Skin of body (tissue), 2 donors: Measurements from ENCODE around the gene MAPKBP1. TPM values are rescaled to one million over a fixed set of nuclear protein-coding genes. Genes with fewer than 3 reads are reported as not detected.

Experiments used
- DNase-seq: peaks from one replicate; lab custom pipeline; 2025; lab: John Stamatoyannopoulos, UW
- total RNA-seq: library from RNA; depleted of rRNA; stranded (reverse); fragments of >200 nt; gene quantifications from one replicate; pipeline ENCODE4 v1.2.3, GENCODE V29; 2014

MAPKBP1 gene
- total RNA-seq, 1 donor from 2014 or later = 22.6 TPM

DNA sequence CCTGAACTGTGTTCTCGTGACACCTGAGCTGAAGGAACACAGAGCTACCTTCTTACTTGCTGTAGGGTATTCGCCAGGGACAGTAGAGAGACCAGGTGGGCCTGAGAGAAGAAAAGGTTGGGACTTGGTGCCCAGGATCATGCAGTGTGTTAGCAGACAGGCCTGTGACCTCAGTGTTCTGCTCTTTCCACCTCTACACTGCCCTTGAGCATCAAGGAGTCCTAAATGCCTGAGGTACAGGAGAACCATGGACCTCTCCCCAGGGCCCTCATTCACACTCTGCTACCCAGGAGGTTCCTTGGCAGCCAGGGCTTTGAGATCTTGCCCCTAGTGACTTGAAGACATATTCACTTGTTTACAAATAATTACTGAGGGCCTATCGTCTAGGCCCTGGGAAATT, 31.4 kb downstream of the MAPKBP1 start:
- no peak for DNase-seq

DNA sequence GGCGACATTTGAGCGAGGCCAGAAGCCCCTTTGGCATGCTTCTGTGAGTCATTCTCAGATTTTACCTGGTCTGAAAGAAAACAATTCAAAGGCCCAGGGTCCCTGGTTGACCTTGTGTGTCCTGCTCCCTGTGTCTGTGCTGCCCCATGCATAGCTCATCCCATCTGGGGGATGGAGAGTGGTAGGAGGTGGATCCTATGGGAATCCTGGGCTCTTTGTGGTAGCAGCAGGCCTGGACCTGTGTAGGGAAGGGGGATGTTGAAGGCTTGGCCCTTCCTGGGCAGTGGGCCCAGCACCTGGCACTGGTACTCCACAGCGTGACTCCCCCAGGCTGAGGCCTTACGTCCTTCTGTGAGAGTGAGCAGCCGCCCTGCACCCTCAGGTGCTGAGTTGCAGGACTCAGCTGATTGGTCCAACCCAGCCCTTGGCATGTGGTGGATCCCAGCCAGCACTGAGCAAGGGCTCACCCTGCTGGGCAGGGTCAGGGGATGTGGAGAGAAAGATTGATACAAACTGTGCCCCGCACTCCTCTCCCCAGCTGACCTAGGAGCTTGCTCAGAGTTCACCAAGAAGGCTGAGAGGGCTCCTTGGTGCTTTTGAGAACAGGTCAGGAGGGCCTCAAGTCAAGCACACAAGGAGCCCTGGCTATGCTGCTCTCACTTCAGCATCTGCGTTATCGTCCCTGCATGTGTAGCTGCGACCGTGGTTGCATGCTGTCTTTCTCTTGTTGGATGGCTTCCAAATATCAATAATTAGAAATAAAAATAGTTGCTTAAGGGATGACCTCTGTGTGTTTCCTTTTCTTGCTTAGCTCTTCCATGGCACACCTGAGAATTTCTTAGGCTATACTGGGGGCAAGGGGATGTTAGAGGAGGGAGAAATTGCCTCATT, 32.3 kb downstream of the MAPKBP1 start:
- no peak for DNase-seq

GRCh38 chr15:41809121-41809520, 34.8 kb downstream of the MAPKBP1 start:
- DNase-seq = no peak

DNA sequence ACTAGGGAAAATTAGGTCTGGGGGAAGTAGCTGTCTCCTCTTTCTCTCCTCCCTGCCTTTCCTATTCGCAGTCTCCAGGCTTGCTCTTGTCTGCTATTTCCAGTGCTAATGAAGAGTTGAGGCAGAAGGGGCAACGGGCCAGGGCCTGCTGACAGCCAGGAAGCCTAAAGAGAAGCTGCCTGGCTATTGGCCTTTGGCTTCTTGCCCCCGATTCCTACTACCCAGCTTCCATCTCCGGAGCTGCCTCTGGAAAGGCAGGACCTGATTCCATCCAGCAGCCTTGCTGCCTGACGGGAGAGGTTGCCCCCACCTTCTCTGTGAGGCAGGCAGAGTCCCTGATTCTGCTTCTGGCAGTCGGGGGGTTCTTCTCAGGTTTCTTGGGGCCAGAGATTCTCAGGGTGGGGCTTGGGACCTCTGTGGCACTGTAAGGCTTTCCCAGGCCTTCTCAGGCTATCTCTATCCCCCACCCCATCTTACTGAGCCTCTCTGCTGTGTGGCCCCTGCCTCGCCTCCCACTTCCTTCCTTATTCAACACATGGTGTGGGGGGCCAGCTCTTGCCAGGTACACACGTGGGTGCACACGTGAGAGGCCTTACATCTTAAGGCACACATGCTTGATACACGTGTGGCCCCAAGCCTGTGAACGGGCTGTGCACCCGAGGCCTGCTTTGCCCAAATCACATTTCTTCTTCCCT, 35.4 kb downstream of the MAPKBP1 start:
- no peak for DNase-seq

DNA sequence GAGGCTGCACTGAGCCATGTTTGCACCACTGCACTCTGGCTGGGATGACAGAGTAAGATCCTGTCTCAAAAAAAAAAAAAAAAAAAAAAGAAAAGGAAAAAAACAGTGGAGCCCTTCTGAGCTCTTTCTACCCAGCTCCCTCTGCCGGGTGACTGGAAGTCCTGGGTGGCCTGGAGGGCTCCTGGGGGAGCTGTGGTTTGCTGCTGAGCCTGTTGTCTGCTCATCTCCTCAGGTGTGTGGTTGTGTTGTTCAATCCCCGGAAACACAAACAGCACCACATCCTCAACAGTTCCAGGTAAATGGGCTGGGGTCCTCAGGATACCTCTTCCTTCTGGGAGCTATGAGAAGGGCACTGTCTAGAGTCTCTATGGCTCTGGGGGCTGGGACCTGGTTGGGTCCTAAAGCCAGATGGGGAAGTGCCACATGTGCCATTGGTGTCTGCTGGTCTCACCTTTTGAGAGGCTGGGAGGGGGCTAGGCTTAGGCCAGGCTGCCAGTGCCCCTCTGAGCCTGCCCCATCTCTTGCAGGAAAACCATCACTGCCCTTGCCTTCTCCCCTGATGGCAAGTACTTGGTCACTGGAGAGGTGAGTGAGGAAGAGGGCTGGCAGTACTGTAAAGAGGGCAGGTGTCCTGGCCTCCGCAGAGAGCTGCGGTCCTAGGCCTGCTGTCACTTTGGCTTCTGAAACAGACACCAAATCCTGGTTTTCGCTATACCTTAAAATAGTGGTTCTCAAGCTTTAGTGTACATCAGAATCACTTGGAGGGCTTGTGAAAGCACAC, 36.6 kb downstream of the MAPKBP1 start:
- no peak for DNase-seq

DNA sequence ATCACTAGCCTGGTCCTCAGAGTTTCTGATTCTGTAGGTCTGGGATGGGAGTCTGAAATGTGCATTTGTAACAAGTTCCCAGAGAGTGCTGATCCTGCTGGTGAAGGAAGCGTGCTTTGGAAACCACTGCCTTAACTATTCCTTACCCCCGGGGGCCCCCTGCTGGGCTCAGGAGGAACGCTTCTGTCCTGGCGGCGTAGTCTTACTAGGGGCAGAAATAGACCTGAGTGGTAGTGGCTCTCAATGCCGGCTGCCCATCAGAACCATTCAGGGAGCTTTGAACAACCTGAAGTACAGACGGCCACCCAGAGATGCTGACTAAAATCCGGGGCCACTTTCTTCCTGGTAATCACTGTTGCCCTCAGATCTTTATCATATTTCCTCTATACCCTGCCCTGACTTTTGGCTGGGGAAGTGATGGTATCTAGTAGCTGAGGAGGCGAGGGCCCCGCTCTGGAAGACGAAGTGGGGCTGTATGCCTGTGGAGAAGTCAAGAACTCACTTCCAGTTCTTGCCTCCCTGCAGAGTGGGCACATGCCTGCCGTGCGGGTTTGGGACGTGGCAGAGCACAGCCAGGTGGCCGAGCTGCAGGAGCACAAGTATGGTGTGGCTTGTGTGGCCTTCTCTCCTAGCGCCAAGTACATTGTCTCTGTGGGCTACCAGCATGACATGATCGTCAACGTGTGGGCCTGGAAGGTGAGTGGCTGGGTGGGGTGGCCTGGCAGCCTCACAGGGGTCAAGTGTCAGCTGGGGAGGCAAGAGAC, 37.3 kb downstream of the MAPKBP1 start:
- peak; percentile 70 for DNase-seq

- no peak for DNase-seq
These were observed 38.6 kb downstream of the MAPKBP1 start for GRCh38 chr15:41812820-41813375.

DNA sequence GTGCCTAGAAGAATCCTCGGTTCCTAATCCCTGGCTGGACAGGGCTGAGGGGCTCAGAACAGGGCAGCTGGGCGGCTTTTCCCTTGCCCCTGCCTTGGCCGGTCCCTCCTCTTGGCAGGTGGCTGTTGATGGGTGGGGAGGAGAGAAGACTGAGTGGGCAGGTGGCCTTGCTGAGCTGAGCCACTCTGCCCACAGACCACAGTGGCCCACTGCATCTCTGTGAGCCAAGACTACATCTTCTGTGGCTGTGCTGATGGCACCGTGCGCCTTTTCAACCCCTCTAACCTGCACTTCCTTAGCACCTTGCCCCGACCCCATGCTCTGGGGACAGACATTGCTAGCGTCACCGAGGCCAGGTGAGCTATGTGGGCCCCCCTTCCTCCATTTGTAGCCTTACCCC, 39.1 kb downstream of the MAPKBP1 start:
- no peak for DNase-seq

DNA sequence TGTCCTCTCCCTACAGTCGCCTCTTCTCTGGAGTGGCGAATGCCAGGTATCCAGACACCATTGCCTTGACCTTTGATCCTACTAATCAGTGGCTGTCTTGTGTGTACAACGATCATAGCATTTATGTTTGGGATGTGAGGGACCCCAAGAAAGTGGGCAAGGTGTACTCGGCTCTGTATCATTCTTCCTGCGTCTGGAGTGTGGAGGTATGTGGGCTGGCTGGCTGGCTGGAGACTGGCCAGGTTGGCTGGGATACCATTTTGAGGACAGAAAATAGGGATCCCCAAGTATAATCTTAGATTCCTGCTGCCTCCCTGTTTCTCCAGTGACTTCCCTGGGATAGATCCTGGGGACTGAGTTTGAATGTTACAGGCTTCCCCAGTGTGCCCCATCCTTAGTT, 40.2 kb downstream of the MAPKBP1 start:
- DNase-seq = no peak

DNA sequence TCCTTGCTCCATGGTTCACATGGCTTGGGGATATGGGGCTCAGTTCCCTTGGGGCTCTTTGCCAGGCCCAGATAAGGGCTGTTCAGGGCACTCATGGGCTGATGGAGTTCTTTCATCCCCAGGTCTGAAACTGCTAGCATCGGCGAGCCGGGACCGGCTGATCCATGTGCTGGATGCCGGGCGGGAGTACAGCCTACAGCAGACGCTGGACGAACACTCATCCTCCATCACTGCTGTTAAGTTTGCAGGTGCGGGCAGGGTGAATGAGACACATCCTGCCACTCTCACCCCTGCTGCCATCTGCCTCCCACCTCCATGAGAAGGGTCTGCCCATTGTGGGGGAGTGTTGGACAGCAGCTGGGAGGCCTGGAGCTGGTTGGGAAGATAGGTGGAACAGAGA, 42.5 kb downstream of the MAPKBP1 start:
- no peak for DNase-seq

- DNase-seq = no peak
These were observed 43.0 kb downstream of the MAPKBP1 start for GRCh38 chr15:41817327-41817726.

- no peak for DNase-seq
These were observed 43.5 kb downstream of the MAPKBP1 start for GRCh38 chr15:41817781-41818180.

DNA sequence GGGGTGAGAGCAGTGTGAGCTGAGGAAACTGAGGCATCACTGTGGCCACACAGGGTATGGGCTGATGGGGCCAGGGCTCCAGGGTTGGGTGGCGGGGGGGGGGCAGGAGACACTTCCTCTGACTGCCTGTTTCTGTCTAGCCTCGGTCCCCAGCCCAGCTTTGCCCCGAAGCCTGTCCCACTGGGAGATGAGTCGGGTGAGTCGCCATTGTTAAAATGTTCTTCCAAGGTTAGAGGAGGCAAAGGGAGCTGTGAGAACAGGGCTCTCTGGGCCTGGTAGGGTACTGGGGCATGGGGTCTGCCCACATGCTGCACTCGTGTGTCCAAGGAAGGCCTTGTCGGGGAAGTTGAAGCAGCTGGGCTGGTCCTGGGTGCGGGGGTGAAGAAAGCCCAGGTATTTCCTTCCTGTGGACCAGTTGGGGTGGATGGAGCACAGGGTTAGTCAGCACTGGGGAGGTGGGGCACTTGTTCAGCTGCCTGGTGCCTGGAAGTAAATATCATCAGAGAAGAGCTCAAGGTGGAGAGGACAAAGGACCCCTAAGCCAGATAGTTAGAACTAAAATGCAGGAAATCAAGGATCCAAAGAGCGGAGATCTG, 45.3 kb downstream of the MAPKBP1 start:
- DNase-seq = no peak

GRCh38 chr15:41820791-41821423, 46.6 kb downstream of the MAPKBP1 start:
- no peak for DNase-seq

GRCh38 chr15:41821831-41822230, 47.5 kb downstream of the MAPKBP1 start:
- DNase-seq = no peak

DNA sequence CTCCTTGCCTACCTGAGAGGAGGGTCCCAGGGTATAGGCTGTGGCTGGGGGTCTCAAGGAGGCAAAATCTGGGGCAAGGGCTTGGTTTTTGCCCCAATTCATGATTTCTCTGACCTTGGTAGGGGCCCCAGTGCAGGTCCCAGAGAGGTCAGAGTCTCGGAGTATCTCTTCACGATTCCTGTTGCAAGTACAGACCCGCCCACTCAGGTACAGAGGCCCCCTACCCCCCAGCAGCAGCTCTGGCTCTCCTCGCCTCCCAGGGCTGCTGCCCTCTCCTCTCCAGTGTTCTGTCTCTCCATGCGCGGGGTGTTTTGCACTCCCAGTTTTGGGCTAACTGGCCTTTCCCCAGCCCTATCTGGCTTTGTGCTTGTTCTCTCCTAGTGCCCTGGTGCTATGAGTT, 48.2 kb downstream of the MAPKBP1 start:
- DNase-seq = no peak

DNA sequence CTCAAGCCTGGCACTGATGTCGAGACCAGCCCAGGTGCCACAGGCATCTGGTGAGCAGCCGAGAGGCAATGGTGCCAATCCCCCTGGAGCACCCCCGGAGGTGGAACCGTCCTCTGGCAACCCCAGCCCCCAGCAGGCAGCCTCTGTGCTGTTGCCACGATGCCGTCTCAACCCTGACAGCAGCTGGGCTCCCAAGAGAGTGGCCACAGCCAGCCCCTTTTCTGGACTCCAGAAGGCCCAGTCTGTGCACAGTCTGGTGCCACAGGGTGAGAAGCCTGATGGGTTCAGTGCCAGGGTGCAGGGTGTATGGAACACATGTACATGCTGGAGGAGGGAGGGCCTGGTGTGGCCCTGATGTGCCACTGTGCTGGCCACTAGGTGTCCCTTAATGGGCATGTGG, 48.7 kb downstream of the MAPKBP1 start:
- no peak for DNase-seq

DNA sequence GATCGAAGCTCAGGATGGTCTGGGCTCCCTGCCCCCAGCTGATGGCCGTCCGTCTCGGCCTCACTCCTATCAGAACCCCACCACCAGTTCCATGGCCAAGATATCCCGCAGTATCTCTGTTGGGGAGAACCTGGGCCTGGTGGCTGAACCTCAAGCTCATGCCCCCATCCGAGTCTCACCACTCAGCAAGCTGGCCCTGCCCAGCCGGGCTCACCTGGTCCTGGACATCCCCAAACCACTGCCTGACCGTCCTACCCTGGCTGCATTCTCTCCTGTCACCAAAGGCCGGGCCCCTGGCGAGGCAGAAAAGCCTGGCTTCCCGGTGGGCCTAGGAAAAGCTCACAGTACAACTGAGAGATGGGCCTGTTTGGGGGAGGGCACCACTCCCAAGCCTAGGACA, 49.2 kb downstream of the MAPKBP1 start:
- DNase-seq = no peak

DNA sequence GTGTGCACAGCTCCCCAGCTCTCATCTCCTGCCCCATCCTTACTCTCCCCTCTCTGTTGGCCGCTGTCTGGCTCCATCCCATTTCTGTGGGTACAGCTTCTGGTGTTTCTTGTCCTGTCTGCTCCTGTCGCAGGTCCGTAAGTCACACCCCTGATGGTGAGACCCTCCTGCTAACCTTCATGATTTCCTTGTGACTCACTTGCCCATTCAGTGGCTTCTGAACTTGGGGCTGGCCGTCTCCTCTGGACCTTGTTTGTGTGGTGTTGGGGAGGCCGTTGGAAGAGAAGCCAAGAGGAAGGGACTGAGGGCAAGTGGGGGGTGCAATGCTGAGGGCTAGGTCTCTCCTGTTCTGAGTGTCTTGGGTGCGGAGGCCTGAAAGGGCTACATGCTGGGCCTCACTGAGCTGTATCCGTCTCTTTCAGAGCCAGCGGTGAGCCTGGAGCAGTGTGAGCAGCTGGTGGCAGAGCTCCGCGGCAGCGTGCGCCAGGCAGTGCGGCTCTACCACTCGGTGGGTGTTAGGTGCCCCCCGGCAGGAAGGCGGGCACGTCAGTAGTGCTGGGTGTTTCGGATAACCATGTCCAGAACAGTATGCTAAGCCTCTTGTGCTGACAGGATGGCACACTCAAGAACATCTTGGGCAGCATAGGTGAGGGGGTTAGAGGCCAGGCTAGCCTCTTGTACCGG, 49.9 kb downstream of the MAPKBP1 start:
- DNase-seq = no peak

DNA sequence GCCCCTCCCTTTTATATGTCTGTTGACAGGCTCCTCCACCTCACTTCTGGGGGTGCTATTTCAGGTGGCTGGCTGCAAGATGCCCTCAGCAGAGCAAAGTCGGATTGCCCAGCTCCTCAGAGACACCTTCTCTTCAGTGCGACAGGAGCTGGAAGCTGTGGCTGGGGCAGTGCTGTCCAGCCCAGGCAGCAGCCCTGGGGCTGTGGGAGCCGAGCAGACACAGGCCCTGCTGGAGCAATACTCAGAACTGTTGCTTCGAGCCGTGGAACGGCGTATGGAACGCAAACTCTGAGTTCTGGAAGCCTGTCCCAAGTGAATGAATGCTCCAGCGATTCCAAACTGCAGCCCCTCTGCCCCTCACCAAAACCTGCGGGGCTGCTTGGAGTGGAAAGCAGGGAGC, 50.9 kb downstream of the MAPKBP1 start:
- no peak for DNase-seq
